GM12878 (cell line): ENCODE results near the gene MSH5. TPM values are rescaled to one million over a fixed set of nuclear protein-coding genes. Genes with fewer than 3 reads are reported as not detected.
"Not testable (repeated sequence)": the region's sequence is repeated elsewhere in the genome, so short reads cannot be mapped to it uniquely, and the experiment has no call there.

ENCODE experiments used
- ATAC-seq: fragments of 200-7000 bp; cut with Tn5 transposase; 3 replicates; pipeline ENCODE4 v1.9.1; 2020; ENCODE audit warnings: mild to moderate bottlenecking, moderate library complexity
- BruUV-seq: library from RNA; stranded (reverse); fragments of 400-500 nt; replicated peaks from 2 replicates; lab custom pipeline; 2021; lab: Mats Ljungman, UMichigan
- CTCF ChIA-PET: fragments of 300-600 bp; sonication (Branson Sonifier 250); formaldehyde crosslinking; extraction: SDS; loops from one replicate; lab custom pipeline; 2021; ENCODE audit warnings: inconsistent platforms; lab: Yijun Ruan, JAX
- POLR2A ChIA-PET: fragments of 350-600 bp; formaldehyde crosslinking; extraction: SDS; loops from one replicate; lab custom pipeline; 2021; ENCODE audit warnings: inconsistent platforms; lab: Charles Lee
- RAD21 ChIA-PET: fragments of 300-600 bp; sonication (Branson Sonifier 250); formaldehyde crosslinking; loops from one replicate; lab custom pipeline; 2023; ENCODE audit warnings: antibody characterized with exemption; ENCODE audit not compliant: unreplicated experiment; lab: Charles Lee
- SMC1A ChIA-PET: fragments of 300-600 bp; sonication (Branson Sonifier 250); formaldehyde crosslinking; loops from one replicate; lab custom pipeline; 2023; ENCODE audit not compliant: unreplicated experiment, uncharacterized antibody; lab: Charles Lee
- DNase-seq: peaks from one replicate; pipeline ENCODE4 v3.0.0-alpha.2; 2011; ENCODE audit warnings: low read depth, low spot score
- FAIRE-seq: peaks from 3 replicates; lab custom pipeline; 2011; peaks lifted over from hg19 to GRCh38; lab: Jason Lieb, UNC
- H2AFZ ChIP-seq: 2 replicates; pipeline ENCODE4 v1.6.0; 2011; ENCODE audit warnings: low read depth, low read length, control low read depth; ENCODE audit not compliant: control insufficient read depth
- H3K27ac ChIP-seq: 2 replicates; pipeline ENCODE4 v1.5.1; 2011; ENCODE audit warnings: control low read depth; ENCODE audit not compliant: control insufficient read depth, insufficient read depth
- H3K27me3 ChIP-seq, 2 experiments: replicated peaks in 1 of 2; 2 replicates each; pipeline versions ENCODE4 v1.6.0 to v1.6.1; 2011; ENCODE audit warnings: low read length in 1 of 2; ENCODE audit not compliant: control insufficient read depth in 2 of 2, insufficient read depth in 2 of 2
- H3K36me3 ChIP-seq, 2 experiments: 2 replicates each; pipeline ENCODE4 v1.5.1; 2011; ENCODE audit warnings: low read length in 1 of 2; ENCODE audit not compliant: control insufficient read depth in 2 of 2, insufficient read depth in 2 of 2
- H3K4me1 ChIP-seq: 2 replicates; pipeline ENCODE4 v1.6.1; 2011; ENCODE audit warnings: mild to moderate bottlenecking, low read length, moderate library complexity, mixed read lengths; ENCODE audit not compliant: control insufficient read depth, insufficient read depth
- H3K4me2 ChIP-seq: 2 replicates; pipeline ENCODE4 v1.6.0; 2011; ENCODE audit warnings: control low read depth; ENCODE audit not compliant: control insufficient read depth, insufficient read depth
- H3K4me3 ChIP-seq: fragments of 200-600 bp; sonication (generic); 2 replicates; pipeline ENCODE4 v1.5.1; 2016
- H3K79me2 ChIP-seq: 2 replicates; pipeline ENCODE4 v1.6.0; 2011; ENCODE audit warnings: low read length; ENCODE audit not compliant: control insufficient read depth, insufficient read depth
- H3K9ac ChIP-seq: 2 replicates; pipeline ENCODE4 v1.8.0; 2011; ENCODE audit warnings: low read length, control low read depth, mixed read lengths; ENCODE audit not compliant: control insufficient read depth, insufficient read depth
- H3K9me3 ChIP-seq: replicated peaks from 3 replicates; pipeline ENCODE4 v1.5.1; 2011; ENCODE audit warnings: mild to moderate bottlenecking, low read length; ENCODE audit not compliant: control insufficient read depth, insufficient read depth
- H4K20me1 ChIP-seq: 2 replicates; pipeline ENCODE4 v1.6.0; 2011; ENCODE audit not compliant: control insufficient read depth, insufficient read depth
- ASH2L ChIP-seq: fragments of 300-600, 200-600 bp; sonication (generic); IDR thresholded peaks from 2 replicates; pipeline ENCODE4 v1.6.1; 2017; ENCODE audit warnings: low read depth, mild to moderate bottlenecking, borderline replicate concordance
- NR2C2 ChIP-seq: IDR thresholded peaks from 2 replicates; pipeline ENCODE4 v1.6.1; 2011; ENCODE audit warnings: borderline replicate concordance, low read depth; ENCODE audit not compliant: control insufficient read depth, insufficient read length
- ZBTB33 ChIP-seq: fragments of 450-650 bp; IDR thresholded peaks from 2 replicates; pipeline ENCODE4 v1.6.1; 2017; ENCODE audit warnings: mild to moderate bottlenecking
- ZNF24 ChIP-seq: fragments of 450-650 bp; IDR thresholded peaks from 2 replicates; pipeline ENCODE4 v1.6.1; 2017; ENCODE audit warnings: antibody characterized with exemption, mild to moderate bottlenecking
- WGBS: methylation state at CpG from one replicate; pipeline ENCODE4 v1.1.6; 2016; ENCODE audit warnings: low lambda C conversion rate; ENCODE audit not compliant: insufficient replicate concordance, insufficient coverage; ENCODE audit errors: missing lambda C conversion rate; 5-methylcytosine and 5-hydroxymethylcytosine counted together
- in situ Hi-C: fragments of 300-500 bp; cut with MboI; formaldehyde crosslinking; loops from 9 replicates; pipeline ENCODE4 v1.14.3; 2018; ENCODE audit warnings: mixed read lengths
- intact Hi-C: fragments of 100-400 bp; cut with micrococcal nuclease; formaldehyde crosslinking; loops from one replicate; pipeline ENCODE4 v1.14.2; 2022; ENCODE audit not compliant: unreplicated experiment
- polyA plus RNA-seq, 11 experiments: library from polyadenylated mRNA; depleted of rRNA in 4 of 11; unstranded in 6 of 11; stranded (reverse) in 5 of 11; fragments of >200 nt; fragmentation: Nextera tagmentation in 4 of 11; fragmentation: Illumina TruSeq in 1 of 11; extraction: Ambion mirVana in 4 of 11; extraction: Trizol in 1 of 11; gene quantifications; 1 replicate in 1 of 11; 2 replicates in 10 of 11; pipeline versions ENCODE4 v1.2.1 to v1.2.3, GENCODE V29; 2011 to 2016; ENCODE audit warnings: inconsistent platforms in 2 of 11, missing spikeins in 2 of 11, low read depth in 1 of 11
- total RNA-seq, 4 experiments: library from RNA; depleted of rRNA in 3 of 4; stranded (reverse); fragments of >200 nt in 3 of 4; fragmentation: Illumina TruSeq in 1 of 4; extraction: Trizol in 1 of 4; gene quantifications; 2 replicates each; pipeline versions ENCODE4 v1.2.1 to v1.2.3, GENCODE V29; 2013 to 2021

The MSH5 gene
- total and polyA plus RNA-seq, 10 of the 15 experiments (the other 5 are each of a cell fraction or from before 2014, with no cell fraction given): 9.1 to 52.7 (median 30.0) TPM

- no peak for TF ChIP-seq ZNF24
- no peak for TF ChIP-seq ZBTB33
- TF ChIP-seq ASH2L: no peak
- TF ChIP-seq NR2C2: no peak
Measured at GRCh38 chr6:31708224-31708623, 31.6 kb upstream of the MSH5 start (continued).

- FAIRE-seq, H3K9me3 ChIP-seq, H3K79me2 ChIP-seq, RAD21 ChIA-PET, H3K4me1 ChIP-seq, intact Hi-C loops, H3K36me3 ChIP-seq, H3K27me3 ChIP-seq, H3K4me2 ChIP-seq, DNase-seq, H2AFZ ChIP-seq, H4K20me1 ChIP-seq, in situ Hi-C loops, H3K9ac ChIP-seq, BruUV-seq, ATAC-seq, H3K4me3 ChIP-seq, H3K27ac ChIP-seq, SMC1A ChIA-PET: not testable (repeated sequence)
- ChIA-PET POLR2A (interaction anchor here (0.6 kb wide), 2 partner anchors 43 to 175 kb away, joined by 3 read pairs; no protein-coding TSS in a partner anchor), CTCF (interaction anchor here (1.1 kb wide), 1 partner anchor 98 kb away, joined by 3 read pairs; the partner anchor contains the start of gene LSM2)
- WGBS: 43% methylated on average over 11 of the region's 11 CpGs
Measured at GRCh38 chr6:31709157-31709556, 30.6 kb upstream of the MSH5 start.
